Panc1 (cell line): ENCODE data around the gene MLLT3.

ENCODE experiments used
- POLR2AphosphoS5 ChIP-seq: IDR thresholded peaks from 2 replicates; pipeline ENCODE4 v1.6.1; 2012; ENCODE audit warnings: mild to moderate bottlenecking, low read depth, low read length, moderate library complexity
- TF ChIP-seq, protein P1 (sequence below), 2 experiments: IDR thresholded peaks; 2 replicates each; pipeline ENCODE4 v1.6.1; 2011 to 2012; ENCODE audit warnings: low read depth in 2 of 2, control low read depth in 1 of 2, low read length in 1 of 2, mild to moderate bottlenecking in 1 of 2, moderate library complexity in 1 of 2; ENCODE audit not compliant: insufficient read depth in 1 of 2
- TF ChIP-seq, protein P2 (sequence below): fragments of 450-650 bp; IDR thresholded peaks from 2 replicates; pipeline ENCODE4 v1.5.1; 2017; ENCODE audit warnings: mild to moderate bottlenecking

GRCh38 chr9:20478786-20479185 lies 143.5 kb downstream of the MLLT3 start:
- TF ChIP-seq, protein P1, sequence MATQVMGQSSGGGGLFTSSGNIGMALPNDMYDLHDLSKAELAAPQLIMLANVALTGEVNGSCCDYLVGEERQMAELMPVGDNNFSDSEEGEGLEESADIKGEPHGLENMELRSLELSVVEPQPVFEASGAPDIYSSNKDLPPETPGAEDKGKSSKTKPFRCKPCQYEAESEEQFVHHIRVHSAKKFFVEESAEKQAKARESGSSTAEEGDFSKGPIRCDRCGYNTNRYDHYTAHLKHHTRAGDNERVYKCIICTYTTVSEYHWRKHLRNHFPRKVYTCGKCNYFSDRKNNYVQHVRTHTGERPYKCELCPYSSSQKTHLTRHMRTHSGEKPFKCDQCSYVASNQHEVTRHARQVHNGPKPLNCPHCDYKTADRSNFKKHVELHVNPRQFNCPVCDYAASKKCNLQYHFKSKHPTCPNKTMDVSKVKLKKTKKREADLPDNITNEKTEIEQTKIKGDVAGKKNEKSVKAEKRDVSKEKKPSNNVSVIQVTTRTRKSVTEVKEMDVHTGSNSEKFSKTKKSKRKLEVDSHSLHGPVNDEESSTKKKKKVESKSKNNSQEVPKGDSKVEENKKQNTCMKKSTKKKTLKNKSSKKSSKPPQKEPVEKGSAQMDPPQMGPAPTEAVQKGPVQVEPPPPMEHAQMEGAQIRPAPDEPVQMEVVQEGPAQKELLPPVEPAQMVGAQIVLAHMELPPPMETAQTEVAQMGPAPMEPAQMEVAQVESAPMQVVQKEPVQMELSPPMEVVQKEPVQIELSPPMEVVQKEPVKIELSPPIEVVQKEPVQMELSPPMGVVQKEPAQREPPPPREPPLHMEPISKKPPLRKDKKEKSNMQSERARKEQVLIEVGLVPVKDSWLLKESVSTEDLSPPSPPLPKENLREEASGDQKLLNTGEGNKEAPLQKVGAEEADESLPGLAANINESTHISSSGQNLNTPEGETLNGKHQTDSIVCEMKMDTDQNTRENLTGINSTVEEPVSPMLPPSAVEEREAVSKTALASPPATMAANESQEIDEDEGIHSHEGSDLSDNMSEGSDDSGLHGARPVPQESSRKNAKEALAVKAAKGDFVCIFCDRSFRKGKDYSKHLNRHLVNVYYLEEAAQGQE (IDR thresholded peaks at IDR 0.05; ENCODE audit: insufficient read depth in 1 of 2, low read depth in 2 of 2, low read length in 1 of 2), result no peak
- TF ChIP-seq, protein P2, sequence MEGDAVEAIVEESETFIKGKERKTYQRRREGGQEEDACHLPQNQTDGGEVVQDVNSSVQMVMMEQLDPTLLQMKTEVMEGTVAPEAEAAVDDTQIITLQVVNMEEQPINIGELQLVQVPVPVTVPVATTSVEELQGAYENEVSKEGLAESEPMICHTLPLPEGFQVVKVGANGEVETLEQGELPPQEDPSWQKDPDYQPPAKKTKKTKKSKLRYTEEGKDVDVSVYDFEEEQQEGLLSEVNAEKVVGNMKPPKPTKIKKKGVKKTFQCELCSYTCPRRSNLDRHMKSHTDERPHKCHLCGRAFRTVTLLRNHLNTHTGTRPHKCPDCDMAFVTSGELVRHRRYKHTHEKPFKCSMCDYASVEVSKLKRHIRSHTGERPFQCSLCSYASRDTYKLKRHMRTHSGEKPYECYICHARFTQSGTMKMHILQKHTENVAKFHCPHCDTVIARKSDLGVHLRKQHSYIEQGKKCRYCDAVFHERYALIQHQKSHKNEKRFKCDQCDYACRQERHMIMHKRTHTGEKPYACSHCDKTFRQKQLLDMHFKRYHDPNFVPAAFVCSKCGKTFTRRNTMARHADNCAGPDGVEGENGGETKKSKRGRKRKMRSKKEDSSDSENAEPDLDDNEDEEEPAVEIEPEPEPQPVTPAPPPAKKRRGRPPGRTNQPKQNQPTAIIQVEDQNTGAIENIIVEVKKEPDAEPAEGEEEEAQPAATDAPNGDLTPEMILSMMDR, result no peak
- no peak for TF ChIP-seq POLR2AphosphoS5
